CD4-positive, alpha-beta T cell (primary cell): Measurements from ENCODE around the gene CDK4. TPM values are rescaled to one million over a fixed set of nuclear protein-coding genes. Genes with fewer than 3 reads are reported as not detected.

ENCODE experiments used
- ATAC-seq: fragments of 200-7000 bp; cut with Tn5 transposase; one replicate; pipeline ENCODE4 v1.10.0; 2022; ENCODE audit warnings: mild to moderate bottlenecking; ENCODE audit not compliant: poor library complexity
- CTCF ChIA-PET: fragments of 350-600 bp; sonication (Branson Sonifier 250); formaldehyde crosslinking; loops from one replicate; lab custom pipeline; 2021; ENCODE audit warnings: antibody characterized with exemption, inconsistent platforms; lab: Charles Lee
- POLR2A ChIA-PET: fragments of 350-600 bp; sonication (Branson Sonifier 250); formaldehyde crosslinking; loops from one replicate; lab custom pipeline; 2021; ENCODE audit warnings: antibody characterized with exemption, inconsistent platforms; lab: Charles Lee
- DNase-seq, 14 experiments: peaks; one replicate each; pipeline ENCODE4 v3.0.0-alpha.2; 2013 to 2020; ENCODE audit warnings: mixed read lengths in 2 of 14
- H3K27ac ChIP-seq, 2 donors: one replicate each; pipeline versions ENCODE4 v1.5.1 to v1.7.0; 2013; ENCODE audit warnings: low read length in 2 of 2, low read depth in 1 of 2, mild to moderate bottlenecking in 1 of 2
- H3K27me3 ChIP-seq, 2 experiments: 1 replicate in 1 of 2; 2 replicates in 1 of 2; pipeline versions ENCODE4 v1.6.1 to v1.7.0; 2013; ENCODE audit warnings: low read length in 2 of 2, control low read depth in 1 of 2, mild to moderate bottlenecking in 1 of 2, moderate library complexity in 1 of 2; ENCODE audit not compliant: insufficient read depth in 2 of 2, control insufficient read depth in 1 of 2
- H3K36me3 ChIP-seq: one replicate; pipeline ENCODE4 v1.6.1; 2013; ENCODE audit warnings: low read length, control low read depth; ENCODE audit not compliant: insufficient read depth
- H3K4me1 ChIP-seq: one replicate; pipeline ENCODE4 v1.6.1; 2013; ENCODE audit warnings: low read length, control low read depth; ENCODE audit not compliant: insufficient read depth
- H3K4me3 ChIP-seq: one replicate; pipeline ENCODE4 v1.5.1; 2013; ENCODE audit warnings: mild to moderate bottlenecking, low read length, moderate library complexity
- H3K9me3 ChIP-seq, 2 experiments: 1 replicate in 1 of 2; 2 replicates in 1 of 2; pipeline versions ENCODE4 v1.6.1 to v1.7.0; 2013; ENCODE audit warnings: low read length in 2 of 2, mild to moderate bottlenecking in 2 of 2, control low read depth in 1 of 2, moderate library complexity in 1 of 2; ENCODE audit not compliant: control insufficient read depth in 1 of 2, insufficient read depth in 1 of 2
- H3K27ac Mint-ChIP-seq: one replicate; pipeline ENCODE4 v1.8.0; 2020; ENCODE audit warnings: mixed read lengths
- H3K27me3 Mint-ChIP-seq: one replicate; pipeline ENCODE4 v1.8.0; 2021; ENCODE audit warnings: mixed read lengths
- H3K36me3 Mint-ChIP-seq: one replicate; pipeline ENCODE4 v1.8.0; 2021; ENCODE audit warnings: low read depth, mixed read lengths
- H3K4me1 Mint-ChIP-seq: one replicate; pipeline ENCODE4 v1.8.0; 2021; ENCODE audit warnings: low read depth, mixed read lengths
- H3K4me3 Mint-ChIP-seq: one replicate; pipeline ENCODE4 v1.8.0; 2020; ENCODE audit warnings: mild to moderate bottlenecking, mixed read lengths
- H3K9me3 Mint-ChIP-seq: one replicate; pipeline ENCODE4 v1.8.0; 2020; ENCODE audit warnings: mixed read lengths
- CTCF ChIP-seq: fragments of 200-600 bp; IDR thresholded peaks from one replicate; pipeline ENCODE4 v1.8.0; 2022; ENCODE audit warnings: antibody characterized with exemption, mild to moderate bottlenecking
- intact Hi-C, 2 experiments: fragments of 100-400 bp; cut with DNase I in 1 of 2; cut with micrococcal nuclease in 1 of 2; formaldehyde crosslinking; loops; one replicate each; pipeline versions ENCODE4 v1.15.1 to v1.9.0; 2023 to 2025; cut with DNase I, micrococcal nuclease
- total RNA-seq, 174 experiments: library from RNA in 2 of 174; stranded (reverse) in 2 of 174; gene quantifications; one replicate each; pipeline ENCODE4 v1.2.3 and lab custom pipeline; 2021 to 2026

CDK4 gene
- total RNA-seq, 2 experiments from 2014 or later = 8.7 to 10.8 TPM

GRCh38 chr12:57755194-57755453, 3.0 kb upstream of the CDK4 start:
- Mint-ChIP-seq H3K4me3 (no peak overlapping the region), H3K27ac (no peak overlapping the region), H3K27me3 (no peaks in the 10 kb centered on the region), H3K9me3 (no peaks in the 10 kb centered on the region), H3K4me1 (peaks cover 73% of the 10 kb centered on the region), H3K36me3 (peaks cover 56% of the 10 kb centered on the region)
- Histone ChIP-seq H3K27ac (peak overlapping the region in 1 of 2 donors; percentile 75), H3K9me3 (no peaks in the 10 kb centered on the region), H3K4me3 (peak overlapping the region; percentile 61), H3K4me1 (peaks cover 63% of the 10 kb centered on the region), H3K27me3 (no peaks in the 10 kb centered on the region), H3K36me3 (peaks cover 24% of the 10 kb centered on the region)
- intact Hi-C loops = loop anchor here in 1 of 2 experiments (5.0 kb wide), 1 partner anchor 77 kb away; no protein-coding TSS in a partner anchor
- TF ChIP-seq CTCF = no peak
- ChIA-PET POLR2A (interaction anchor here (2.5 to 4.1 kb wide), 3 partner anchors 10 to 91 kb away, joined by 7 to 28 read pairs (median 26); partner anchors contain the start of genes CTDSP2 and TSPAN31), CTCF (interaction anchor here (2.4 to 2.5 kb wide), 2 partner anchors 14 to 27 kb away, joined by 12 to 20 read pairs; partner anchors contain the start of gene TSFM)
- no peak for ATAC-seq
- peak in 1 of 14 experiments; percentile 6 for DNase-seq

GRCh38 chr12:57754411-57755193, 2.5 kb upstream of the CDK4 start, which contains the start of gene MARCHF9:
Gene MARCHF9 (plus strand): TSS chr12:57755103. CDS start chr12:57755529, 426 bp downstream.
- H3K27me3 ChIP-seq = no peaks in the 10 kb centered on the region
- POLR2A ChIA-PET = interaction anchor here (0.6 to 4.1 kb wide), 6 partner anchors 9 to 186 kb away, joined by 3 to 28 read pairs (median 6); partner anchors contain the start of genes CTDSP2, EEF1AKMT3, METTL1 and OS9
- no peak for TF ChIP-seq CTCF
- ATAC-seq (peak; percentile 52), DNase-seq (peak; percentile 68 to 95 (median 86))
- CTCF ChIA-PET = interaction anchor here (2.4 to 2.5 kb wide), 2 partner anchors 13 to 28 kb away, joined by 12 to 20 read pairs; partner anchors contain the start of gene TSFM
- Mint-ChIP-seq H3K27me3 (no peaks in the 10 kb centered on the region), H3K4me3 (peak within 1 kb of the TSS; percentile 92), H3K36me3 (peaks cover 52% of the 10 kb centered on the region), H3K27ac (peak within 1 kb of the TSS; percentile 93), H3K4me1 (peaks cover 71% of the 10 kb centered on the region), H3K9me3 (no peaks in the 10 kb centered on the region)
- peak within 1 kb of the TSS; percentile 61 for H3K4me3 ChIP-seq
- H3K27ac ChIP-seq = peak within 1 kb of the TSS; percentile 56 to 75
- H3K9me3 ChIP-seq = no peaks in the 10 kb centered on the region
- peaks cover 63% of the 10 kb centered on the region for H3K4me1 ChIP-seq
- H3K36me3 ChIP-seq = peaks cover 25% of the 10 kb centered on the region
- intact Hi-C loops = loop anchor here (5.0 kb wide), 4 partner anchors 78 to 277 kb away; partner anchors contain the start of genes ARHGAP9 (in 1 of the 2), CTDSP2 (in 1 of the 2), DDIT3 (in 1 of the 2) and MBD6 (in 1 of the 2)

GRCh38 chr12:57753756-57754337, 1.7 kb upstream of the CDK4 start:
- TF ChIP-seq CTCF = no peak
- CTCF ChIA-PET = no interaction called here
- intact Hi-C loops = loop anchor here (5.0 kb wide), 3 partner anchors 93 to 277 kb away; partner anchors contain the start of genes ARHGAP9 (in 1 of the 2), CTDSP2 (in 1 of the 2), DDIT3 (in 1 of the 2) and MBD6 (in 1 of the 2)
- peak overlapping the region; percentile 61 for H3K4me3 ChIP-seq
- no peak for ATAC-seq
- H3K27ac Mint-ChIP-seq = peak overlapping the region; percentile 87
- peak overlapping the region; percentile 56 to 75 for H3K27ac ChIP-seq
- no peaks in the 10 kb centered on the region for H3K27me3 ChIP-seq
- peaks cover 51% of the 10 kb centered on the region for H3K36me3 Mint-ChIP-seq
- POLR2A ChIA-PET = interaction anchor here (0.6 to 4.1 kb wide), 5 partner anchors 9 to 187 kb away, joined by 3 to 28 read pairs (median 4); partner anchors contain the start of genes EEF1AKMT3, METTL1, OS9 and TSPAN31
- H3K9me3 ChIP-seq = no peaks in the 10 kb centered on the region
- peak in 2 of 14 experiments; percentile 16 to 28 for DNase-seq
- no peaks in the 10 kb centered on the region for H3K27me3 Mint-ChIP-seq
- peak overlapping the region; percentile 89 for H3K4me3 Mint-ChIP-seq
- H3K4me1 ChIP-seq = peaks cover 57% of the 10 kb centered on the region
- peaks cover 65% of the 10 kb centered on the region for H3K4me1 Mint-ChIP-seq
- peaks cover 25% of the 10 kb centered on the region for H3K36me3 ChIP-seq
- no peaks in the 10 kb centered on the region for H3K9me3 Mint-ChIP-seq
